Measurements from ENCODE around the gene MT1H. TPM values are rescaled to one million over a fixed set of nuclear protein-coding genes. Genes with fewer than 3 reads are reported as not detected.

The MT1H gene
- total and polyA plus RNA-seq, 8 donors: 33.8 to 219 (median 77.8) TPM; not detected in 4

DNA sequence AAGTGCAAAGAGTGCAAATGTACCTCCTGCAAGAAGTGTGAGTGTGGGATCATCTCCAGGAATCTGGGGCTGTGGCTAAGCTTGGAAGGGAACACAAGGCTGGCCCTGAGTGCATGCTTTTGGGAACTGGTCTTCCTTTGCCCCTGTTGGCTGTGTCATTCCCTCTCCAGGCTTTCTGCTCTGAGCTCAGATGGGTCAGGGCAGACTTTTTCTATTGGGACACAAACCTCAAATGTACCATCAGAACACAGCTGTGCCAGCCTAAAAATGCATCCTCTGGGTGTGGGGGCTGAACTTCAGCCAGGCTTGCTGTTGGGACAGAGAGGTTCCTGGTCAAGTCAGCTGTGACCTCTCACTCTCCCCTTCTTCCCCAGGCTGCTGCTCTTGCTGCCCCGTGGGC is 17.0 kb upstream of the MT1H start:
- TF ChIP-seq, protein P1, sequence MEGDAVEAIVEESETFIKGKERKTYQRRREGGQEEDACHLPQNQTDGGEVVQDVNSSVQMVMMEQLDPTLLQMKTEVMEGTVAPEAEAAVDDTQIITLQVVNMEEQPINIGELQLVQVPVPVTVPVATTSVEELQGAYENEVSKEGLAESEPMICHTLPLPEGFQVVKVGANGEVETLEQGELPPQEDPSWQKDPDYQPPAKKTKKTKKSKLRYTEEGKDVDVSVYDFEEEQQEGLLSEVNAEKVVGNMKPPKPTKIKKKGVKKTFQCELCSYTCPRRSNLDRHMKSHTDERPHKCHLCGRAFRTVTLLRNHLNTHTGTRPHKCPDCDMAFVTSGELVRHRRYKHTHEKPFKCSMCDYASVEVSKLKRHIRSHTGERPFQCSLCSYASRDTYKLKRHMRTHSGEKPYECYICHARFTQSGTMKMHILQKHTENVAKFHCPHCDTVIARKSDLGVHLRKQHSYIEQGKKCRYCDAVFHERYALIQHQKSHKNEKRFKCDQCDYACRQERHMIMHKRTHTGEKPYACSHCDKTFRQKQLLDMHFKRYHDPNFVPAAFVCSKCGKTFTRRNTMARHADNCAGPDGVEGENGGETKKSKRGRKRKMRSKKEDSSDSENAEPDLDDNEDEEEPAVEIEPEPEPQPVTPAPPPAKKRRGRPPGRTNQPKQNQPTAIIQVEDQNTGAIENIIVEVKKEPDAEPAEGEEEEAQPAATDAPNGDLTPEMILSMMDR (IDR thresholded peaks at IDR 0.05): no peak
- no peak for TF ChIP-seq POLR2AphosphoS5 (IDR thresholded peaks at IDR 0.05)
- TF ChIP-seq POLR2A (IDR thresholded peaks at IDR 0.05): no peak
- no peak for TF ChIP-seq EP300 (IDR thresholded peaks at IDR 0.05)
- WGBS, 5 donors: 15 to 73% (median 46%) methylated on average over 1 of the region's 1 CpG
- DNase-seq: no peak
- Histone ChIP-seq H3K27me3 (peaks cover 0 to 24% (median 5%) of the 10 kb centered on the region in 3 donors), H3K4me1 (peaks cover 0 to 26% (median 8%) of the 10 kb centered on the region in 4 donors), H3K36me3 (no peaks in the 10 kb centered on the region), H3K9me3 (no peaks in the 10 kb centered on the region), H3K4me3 (no peak overlapping the region), H3K27ac (no peak overlapping the region)
- intact Hi-C loops (cut with DNase I; ENCODE audit: low total_unique reads): no loop called here

DNA sequence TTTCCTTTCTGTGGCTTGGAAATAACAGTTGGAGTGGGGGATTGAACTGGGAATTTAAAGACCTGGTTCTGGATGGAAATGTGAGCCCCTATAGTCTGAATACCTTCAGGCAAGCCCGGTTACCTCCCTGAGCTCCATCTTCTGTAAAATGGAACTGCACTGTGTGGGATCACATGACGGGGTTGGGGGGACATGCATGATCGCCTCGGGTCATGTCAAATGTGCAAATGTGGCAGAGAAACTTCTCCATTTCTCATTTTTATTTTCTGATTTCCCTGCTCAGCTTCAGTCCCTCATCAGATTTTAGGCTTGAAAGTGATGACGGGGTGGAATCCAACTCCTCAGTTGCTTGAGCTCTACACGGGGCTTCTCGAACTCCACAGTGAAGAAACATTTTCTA is 16.4 kb upstream of the MT1H start:
- DNase-seq: no peak
- Histone ChIP-seq H3K36me3 (no peaks in the 10 kb centered on the region), H3K9me3 (no peaks in the 10 kb centered on the region), H3K27ac (no peak overlapping the region), H3K27me3 (peaks cover 0 to 24% (median 0%) of the 10 kb centered on the region in 3 donors), H3K4me1 (peaks cover under 1 to 26% (median 12%) of the 10 kb centered on the region in 4 donors), H3K4me3 (no peak overlapping the region)
- WGBS, 5 donors: 81 to 89% (median 85%) methylated on average over 7 of the region's 7 CpGs
- no peak for TF ChIP-seq POLR2A (IDR thresholded peaks at IDR 0.05)
- no peak for TF ChIP-seq EP300 (IDR thresholded peaks at IDR 0.05)
- no peak for TF ChIP-seq POLR2AphosphoS5 (IDR thresholded peaks at IDR 0.05)
- TF ChIP-seq, protein P1 (IDR thresholded peaks at IDR 0.05): no peak
- intact Hi-C loops (cut with DNase I; ENCODE audit: low total_unique reads): no loop called here

DNA sequence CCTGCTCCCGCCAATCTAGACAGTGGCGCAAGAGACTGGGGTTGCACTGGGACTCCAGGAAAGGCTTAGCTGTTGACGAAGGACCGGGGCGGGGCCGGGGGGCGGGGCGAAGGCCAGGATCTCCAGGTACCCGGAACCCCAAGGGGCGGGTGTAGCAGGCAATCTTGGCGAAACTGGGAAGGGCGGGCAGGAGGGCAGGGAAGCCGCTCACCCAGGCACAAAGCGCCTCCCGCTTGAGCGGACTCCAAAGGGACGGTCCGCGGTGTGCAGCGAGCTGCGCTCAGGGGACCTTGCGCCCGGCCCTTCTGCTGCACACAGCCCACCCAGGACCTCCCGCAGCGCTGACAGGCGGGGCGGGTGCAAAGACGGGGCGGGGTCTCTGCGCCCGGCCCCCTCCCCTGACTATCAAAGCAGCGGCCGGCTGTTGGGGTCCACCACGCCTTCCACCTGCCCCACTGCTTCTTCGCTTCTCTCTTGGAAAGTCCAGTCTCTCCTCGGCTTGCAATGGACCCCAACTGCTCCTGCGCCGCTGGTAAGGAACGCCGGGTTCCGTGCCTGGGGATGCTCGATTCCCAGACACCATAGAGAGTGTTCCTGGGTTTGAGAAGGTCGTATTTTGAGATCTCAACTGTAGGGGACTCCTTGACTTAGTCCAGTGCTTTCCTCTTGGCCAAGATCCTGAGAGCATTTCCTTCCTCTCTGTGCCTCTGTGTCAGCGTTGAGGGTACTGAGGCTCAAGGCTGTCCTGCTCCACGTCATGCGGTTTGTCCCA is 11.9 kb upstream of the MT1H start, which contains the start of gene MT1F:
MT1F (plus strand) TSS at position 405 of the 772 bp plus-strand sequence; CDS start at position 505, 100 bp downstream.
- 1 to 2% (median 1%) methylated on average over 21 to 46 of the region's 46 CpGs for WGBS, 5 donors
- no peaks in the 10 kb centered on the region for H3K36me3 ChIP-seq
- H3K27ac ChIP-seq: peak within 1 kb of the TSS; percentile 77 to 88 (median 86)
- DNase-seq: peak; percentile 95 to 98
- intact Hi-C loops (cut with DNase I; ENCODE audit: low total_unique reads): no loop called here
- H3K27me3 ChIP-seq: peaks cover 0 to 43% (median 2%) of the 10 kb centered on the region in 3 donors
- peak in 2 of 3 donors; percentile 75 to 80 for TF ChIP-seq POLR2AphosphoS5 (IDR thresholded peaks at IDR 0.05)
- no peak for TF ChIP-seq POLR2A (IDR thresholded peaks at IDR 0.05)
- TF ChIP-seq, protein P1 (IDR thresholded peaks at IDR 0.05): no peak
- peak within 1 kb of the TSS; percentile 51 to 71 (median 58) for H3K4me3 ChIP-seq
- peaks cover 8 to 25% (median 20%) of the 10 kb centered on the region in 4 donors for H3K4me1 ChIP-seq
- H3K9me3 ChIP-seq: no peaks in the 10 kb centered on the region

DNA sequence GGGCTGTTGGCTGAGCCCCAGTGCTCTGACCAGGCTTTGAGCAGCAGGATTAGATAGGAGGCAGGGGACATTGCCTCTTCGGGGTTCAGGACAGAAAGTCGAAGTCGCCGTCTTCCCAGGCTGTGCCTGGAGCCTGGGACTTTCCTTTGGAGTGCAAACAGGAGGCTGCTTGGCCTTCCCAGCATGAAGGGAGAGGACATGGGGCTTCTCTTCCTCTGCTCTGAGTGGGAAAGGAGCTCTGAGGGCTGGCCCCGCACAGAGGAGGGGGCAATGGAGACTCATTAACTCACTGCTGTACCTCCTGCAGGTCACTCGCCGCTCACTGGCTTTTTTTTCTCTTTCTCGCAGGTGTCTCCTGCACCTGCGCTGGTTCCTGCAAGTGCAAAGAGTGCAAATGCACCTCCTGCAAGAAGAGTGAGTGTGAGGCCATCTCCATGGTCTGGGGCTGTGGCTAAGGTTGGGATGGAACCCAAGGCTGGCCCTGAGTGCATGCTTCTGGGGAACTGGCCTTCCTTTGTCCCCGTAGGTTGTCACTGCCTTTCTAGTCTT is 11.2 kb upstream of the MT1H start:
- Histone ChIP-seq H3K4me3 (peak overlapping the region; percentile 51 to 71 (median 58)), H3K27me3 (peaks cover 0 to 50% (median 9%) of the 10 kb centered on the region in 3 donors), H3K4me1 (peaks cover 13 to 32% (median 27%) of the 10 kb centered on the region in 4 donors), H3K9me3 (no peaks in the 10 kb centered on the region), H3K36me3 (no peaks in the 10 kb centered on the region), H3K27ac (peak overlapping the region; percentile 75 to 88 (median 86))
- no peak for TF ChIP-seq POLR2AphosphoS5 (IDR thresholded peaks at IDR 0.05)
- TF ChIP-seq EP300 (IDR thresholded peaks at IDR 0.05): no peak
- no peak for TF ChIP-seq POLR2A (IDR thresholded peaks at IDR 0.05)
- TF ChIP-seq, protein P1 (IDR thresholded peaks at IDR 0.05): no peak
- intact Hi-C loops (cut with DNase I; ENCODE audit: low total_unique reads): no loop called here
- peak in 1 of 2 donors; percentile 66 for DNase-seq
- WGBS, 5 donors: 14 to 29% (median 16%) methylated on average over 8 to 10 of the region's 10 CpGs
